ENCODE measurements around the gene MTMR6. TPM values are rescaled to one million over a fixed set of nuclear protein-coding genes. Genes with fewer than 3 reads are reported as not detected.
A peak's percentile ranks its signal among the peaks of the same experiment; 100 is the strongest.

MTMR6 gene
- 31.6 and 31.7 TPM in 2 replicates for total RNA-seq (2014; rRNA removed; shearing (Covaris generic))

DNA sequence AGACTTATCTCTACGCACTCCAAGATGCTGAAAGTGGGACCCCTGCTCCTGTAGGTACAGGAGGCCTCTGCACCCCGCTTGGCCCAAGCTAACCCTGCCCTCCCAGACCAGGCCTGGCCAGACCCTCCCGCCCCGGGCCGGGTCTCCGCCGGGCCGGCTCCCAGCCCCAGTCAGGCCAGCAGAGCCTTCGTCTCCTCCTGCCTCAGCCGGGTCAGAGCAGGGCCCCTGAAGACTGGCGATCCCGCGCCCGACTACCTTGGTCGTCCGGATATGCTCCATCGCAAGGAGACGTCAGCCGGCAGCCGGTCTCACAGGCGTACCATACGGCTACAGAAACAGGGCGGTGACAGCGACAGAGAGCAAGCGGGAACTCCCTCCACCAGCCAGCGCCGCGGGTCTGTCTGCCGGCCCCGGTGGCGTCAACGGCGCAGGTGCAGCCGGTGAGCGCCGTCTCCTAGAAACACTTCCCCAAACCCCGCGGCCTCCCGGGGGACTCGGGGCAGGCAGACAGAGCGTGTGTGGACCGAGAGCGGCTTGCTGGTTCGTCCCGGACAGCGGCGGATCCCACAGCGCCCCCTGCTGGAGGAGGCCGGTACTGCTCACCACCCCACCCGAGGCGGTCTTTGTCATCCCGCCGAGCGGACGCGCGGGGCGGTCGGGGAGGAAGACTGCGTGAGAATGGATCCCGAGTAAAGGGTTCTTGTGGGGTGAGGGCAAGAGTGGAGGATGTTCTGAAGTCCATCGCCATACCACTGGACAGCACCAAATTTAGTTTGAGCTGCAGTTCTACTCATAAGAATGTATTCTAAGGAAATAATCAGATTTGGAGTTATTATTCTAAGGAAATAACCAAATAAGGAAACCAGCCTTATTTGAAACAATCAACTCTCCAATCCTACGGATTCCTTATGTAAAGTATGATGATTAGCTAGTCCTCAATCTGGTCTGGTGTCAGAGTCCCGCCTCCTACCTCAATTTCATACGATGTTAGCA is at the start of gene MTMR6:
TSS of gene MTMR6 (minus strand) at position 520 of the 993 bp plus-strand sequence. CDS start at position 279, 241 bp downstream.
- peak; percentile 66 for DNase-seq (ENCODE audit: low spot score)

DNA sequence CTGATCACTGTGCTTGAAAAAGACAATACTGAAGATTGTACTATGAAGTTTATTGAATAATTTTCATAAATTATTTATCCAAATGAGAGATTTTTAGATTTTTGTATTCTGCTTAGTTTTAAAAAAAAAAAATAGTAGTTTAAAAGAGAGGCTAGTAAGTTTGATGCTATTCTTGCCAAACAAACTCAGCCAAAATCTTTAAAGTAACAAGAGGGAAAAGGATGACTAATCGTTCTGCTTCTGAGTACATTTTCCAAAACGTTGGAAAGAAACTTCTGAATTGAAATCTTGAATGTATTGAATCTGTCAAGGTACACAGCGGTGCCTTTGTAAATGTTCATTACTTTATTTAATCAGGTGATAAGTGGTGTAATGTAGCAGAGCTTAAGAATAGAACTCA is 48.6 kb upstream of the MTMR6 start:
- no peak for DNase-seq (ENCODE audit: low spot score)

DNA sequence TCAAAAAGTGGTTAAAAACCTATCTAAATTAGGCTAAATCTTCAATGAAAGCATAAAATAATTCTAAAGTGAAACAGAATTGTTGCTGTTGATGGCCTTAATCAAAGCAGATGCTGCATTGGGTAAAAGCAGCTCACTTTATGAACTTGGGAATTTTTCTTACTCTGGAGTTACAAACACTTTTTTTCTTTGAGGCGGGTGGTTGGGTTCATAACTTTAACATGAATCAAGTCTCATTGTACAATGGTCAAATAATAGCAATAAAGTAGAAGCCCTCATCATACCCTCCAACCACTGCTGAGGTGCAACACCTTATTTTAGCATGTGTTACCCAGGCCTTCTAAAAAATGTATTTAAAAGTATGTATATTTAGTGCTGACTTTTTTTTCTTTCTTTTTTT is 43.3 kb upstream of the MTMR6 start:
- peak; percentile 13 for DNase-seq (ENCODE audit: low spot score)

DNA sequence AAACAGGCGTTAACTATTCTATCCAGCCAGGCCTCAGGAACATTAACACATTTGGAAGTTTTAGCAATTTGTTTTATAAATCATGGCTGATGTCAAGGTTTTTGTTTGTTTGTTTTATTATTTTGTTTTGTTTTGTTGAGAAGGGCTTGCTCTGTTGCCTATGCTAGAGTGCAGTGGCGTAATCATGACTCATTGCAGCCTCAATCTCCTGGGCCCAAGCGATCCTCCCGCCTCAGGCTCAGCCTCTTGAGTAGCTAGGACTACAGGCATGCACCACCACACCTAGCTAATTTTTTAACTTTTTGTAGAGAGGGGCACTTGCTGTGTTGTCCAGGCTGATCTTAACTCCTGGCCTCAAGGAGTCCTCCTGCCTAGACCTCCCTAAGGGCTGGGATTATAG is 42.4 kb upstream of the MTMR6 start:
- no peak for DNase-seq (ENCODE audit: low spot score)

DNA sequence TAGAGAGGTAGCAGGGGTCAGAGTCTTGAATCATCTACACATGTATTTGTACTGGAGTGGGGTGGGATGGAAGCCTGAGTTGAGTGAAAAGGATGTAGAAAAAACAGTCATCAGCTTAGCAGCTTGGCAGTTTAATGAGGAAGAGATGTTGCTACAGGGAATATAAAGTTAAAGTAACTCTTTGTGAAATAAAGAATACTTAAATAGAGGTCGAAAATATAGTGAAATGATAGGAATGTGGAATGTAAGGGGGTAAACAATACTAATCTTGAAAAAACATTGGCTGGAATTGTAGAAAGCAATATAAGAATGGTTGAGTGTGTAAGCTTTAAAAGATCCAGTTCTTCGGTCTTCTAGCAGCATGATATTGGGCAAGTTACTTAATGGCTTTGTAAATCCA is 36.8 kb upstream of the MTMR6 start:
- DNase-seq (ENCODE audit: low spot score): no peak

DNA sequence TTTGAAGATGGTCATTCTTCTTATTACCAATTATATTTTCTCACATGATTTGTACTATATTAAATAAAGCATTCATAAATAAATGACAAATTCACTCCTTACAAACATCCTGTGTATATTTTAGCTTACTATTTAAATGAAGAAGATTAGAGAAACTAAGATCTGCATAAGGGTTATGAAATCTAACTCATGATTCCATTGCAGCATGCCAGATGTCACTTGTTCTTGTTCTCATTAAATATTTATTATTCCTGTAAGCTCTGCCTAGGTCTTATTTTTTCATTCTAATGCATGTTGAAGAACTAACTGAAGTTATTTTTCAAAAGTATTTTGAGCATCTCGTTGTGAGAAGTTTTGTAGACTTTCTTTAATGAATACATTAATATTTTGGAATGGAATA is 32.5 kb upstream of the MTMR6 start:
- DNase-seq (ENCODE audit: low spot score): no peak

DNA sequence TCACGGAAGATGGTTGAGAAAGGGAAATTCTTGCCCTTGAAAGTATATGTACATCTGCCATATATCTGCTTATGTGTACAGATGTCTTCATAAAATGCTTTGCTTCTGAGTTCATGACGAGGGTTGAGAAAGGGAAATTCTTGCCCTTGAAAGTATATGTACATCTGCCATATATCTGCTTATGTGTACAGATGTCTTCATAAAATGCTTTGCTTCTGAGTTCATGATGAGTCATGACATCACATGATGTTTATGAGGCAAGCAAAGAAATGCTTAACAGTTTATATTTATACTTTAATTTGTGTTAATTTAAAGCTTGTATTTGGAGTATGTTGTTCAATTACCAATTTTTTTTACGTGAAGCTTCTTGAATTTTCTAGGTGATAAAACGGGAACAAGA is 31.7 kb upstream of the MTMR6 start:
- peak; percentile 44 for DNase-seq (ENCODE audit: low spot score)

DNA sequence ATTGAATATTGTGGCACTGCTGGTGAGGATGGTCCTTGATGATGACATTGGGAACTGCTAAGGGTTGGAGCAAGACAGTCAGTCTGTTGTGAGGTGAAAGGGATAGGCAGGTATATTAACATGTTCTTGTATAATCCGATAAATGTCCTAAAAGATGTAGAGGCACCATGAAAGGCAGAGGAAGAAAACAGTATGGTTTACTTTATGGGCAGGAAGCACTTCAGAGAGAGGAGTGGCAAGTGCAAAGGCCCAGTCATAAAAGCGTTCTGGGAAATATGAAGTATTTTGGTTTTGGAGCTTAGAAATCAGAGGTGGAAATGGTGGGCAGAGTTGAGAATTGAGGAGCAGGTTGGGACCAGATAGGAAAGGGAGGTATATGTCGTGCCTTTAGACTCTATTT is 23.6 kb upstream of the MTMR6 start:
- no peak for DNase-seq (ENCODE audit: low spot score)

DNA sequence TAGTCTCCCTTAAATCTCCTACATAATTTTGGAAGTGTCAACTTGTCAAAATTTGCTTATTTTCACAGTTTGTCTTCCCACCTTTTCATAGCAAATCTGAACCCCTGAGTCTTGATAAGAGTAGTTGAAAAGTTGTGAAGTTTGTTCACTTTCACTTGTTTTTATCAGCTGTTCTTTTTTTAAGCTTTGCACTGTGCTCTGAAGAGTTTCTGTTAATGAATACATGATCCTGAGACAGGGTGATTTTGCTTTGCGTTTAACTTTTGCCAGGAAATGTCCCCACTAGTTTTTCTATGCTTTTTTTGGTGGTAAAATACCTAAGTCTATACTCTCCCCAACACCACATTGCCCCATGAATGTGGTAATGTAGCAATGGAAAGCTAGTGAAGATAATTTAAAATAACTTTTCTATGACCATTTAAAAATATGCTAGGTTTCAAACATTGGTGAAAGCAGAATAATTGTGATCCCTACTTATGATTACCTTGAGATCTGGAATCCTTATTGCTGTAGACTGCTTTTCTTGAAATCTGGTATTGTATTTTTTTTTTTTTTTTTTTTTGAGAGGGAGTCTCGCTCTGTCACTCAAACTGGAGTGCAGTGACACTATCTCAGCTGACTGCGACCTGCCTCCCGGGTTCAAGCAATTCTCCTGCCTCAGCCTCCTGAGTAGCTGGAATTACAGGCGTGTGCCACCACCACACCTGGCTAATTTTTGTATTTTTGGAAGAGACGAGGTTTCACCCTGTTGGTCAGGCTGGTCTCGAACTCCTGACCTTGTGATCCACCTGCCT is 19.6 kb upstream of the MTMR6 start:
- DNase-seq (ENCODE audit: low spot score): no peak

DNA sequence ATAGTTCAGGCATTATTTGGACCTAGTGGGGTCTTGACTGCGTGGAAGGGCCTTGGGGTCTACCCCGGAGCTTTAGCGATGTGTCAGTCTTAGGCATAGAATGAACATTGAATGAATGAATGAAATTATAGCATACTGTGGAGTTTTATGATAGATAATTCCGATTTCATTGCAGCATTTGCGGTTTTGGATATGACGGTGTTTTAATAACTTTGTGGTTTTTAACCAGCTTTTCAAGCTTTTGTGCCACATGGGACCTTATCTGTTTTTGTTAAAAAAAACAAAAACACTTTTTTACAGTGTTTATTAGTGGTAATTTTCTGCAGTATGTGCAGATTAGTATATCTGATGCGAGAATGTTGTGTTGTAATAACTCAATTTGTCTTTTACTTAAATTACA is 14.8 kb upstream of the MTMR6 start:
- no peak for DNase-seq (ENCODE audit: low spot score)

DNA sequence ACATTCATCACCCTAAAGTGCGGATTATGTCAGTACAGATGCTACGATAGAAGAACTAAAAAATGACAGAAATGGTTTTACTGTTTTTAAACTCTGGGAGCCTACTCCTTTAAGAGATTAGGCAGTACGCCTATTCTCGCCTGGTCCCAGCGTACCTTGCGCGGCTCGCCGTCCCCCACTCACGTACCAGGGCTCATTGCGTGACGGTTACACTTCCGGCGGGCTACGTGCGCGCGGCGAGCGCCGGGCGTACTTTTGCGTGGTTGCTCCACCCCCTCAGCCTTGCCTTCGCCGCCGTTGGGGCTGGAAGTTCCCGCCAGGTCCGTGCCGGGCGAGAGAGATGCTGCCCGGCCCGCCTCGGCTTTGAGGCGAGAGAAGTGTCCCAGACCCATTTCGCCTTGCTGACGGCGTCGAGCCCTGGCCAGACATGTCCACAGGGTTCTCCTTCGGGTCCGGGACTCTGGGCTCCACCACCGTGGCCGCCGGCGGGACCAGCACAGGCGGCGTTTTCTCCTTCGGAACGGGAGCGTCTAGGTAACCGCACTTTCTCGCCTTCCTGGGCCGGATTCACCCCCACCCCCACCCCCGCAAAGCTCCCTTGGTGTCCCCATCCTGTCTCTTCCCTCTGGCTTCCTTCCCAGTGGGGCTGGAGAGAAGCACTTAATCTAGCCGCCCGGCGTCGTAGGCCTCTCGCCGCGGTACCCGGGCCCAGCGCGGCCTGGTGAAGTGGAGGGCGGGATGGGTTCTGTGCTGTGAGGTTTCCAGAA is 14.2 kb upstream of the MTMR6 start, which contains the start of gene NUP58:
TSS of gene NUP58 (plus strand) at position 279 of the 767 bp plus-strand sequence. CDS start at position 428, 149 bp downstream.
- peak; percentile 79 for DNase-seq (ENCODE audit: low spot score)

DNA sequence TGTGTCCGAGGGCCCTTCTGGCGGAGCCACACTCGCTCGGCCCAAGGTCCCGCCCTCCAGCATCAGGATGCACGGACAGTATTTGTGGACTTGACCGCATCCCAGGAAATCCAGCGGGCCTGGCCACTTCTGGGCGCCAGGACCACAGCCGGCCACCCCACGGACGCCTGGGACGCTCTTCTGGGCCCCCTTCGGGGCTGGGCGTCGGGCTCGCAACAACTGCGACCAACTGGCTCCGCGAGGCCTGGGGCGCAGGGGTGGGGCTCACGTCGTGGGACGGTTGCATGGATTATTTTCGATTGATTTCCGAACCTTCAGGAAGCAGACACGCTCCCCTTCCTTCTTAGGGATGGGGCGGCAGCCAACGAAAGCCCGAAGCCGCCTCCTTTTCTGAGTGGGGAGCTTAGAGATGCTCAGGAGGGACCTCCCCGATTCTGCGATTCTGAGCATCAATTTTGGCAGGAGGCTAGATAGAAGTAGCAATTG is 13.6 kb upstream of the MTMR6 start:
- DNase-seq (ENCODE audit: low spot score): no peak

DNA sequence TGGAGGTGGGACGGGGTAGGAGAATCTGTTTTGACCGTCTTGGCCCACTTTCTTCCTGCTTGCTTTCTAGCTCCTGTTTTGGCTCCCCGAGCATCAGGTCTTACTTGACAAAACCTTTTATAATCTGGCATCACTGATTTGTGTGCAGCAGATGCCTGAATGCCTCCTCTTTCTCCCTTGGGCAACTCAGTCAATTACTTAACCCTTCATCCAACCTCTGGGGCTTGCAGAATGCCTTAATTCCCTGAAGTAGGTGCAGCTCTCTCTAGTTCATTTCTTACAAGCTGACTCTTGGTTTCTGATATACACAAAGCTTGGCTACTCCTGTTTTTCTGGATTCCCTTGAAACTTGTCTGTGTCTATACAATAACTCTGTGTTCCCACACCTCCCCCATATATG is 8.4 kb upstream of the MTMR6 start:
- DNase-seq (ENCODE audit: low spot score): no peak

DNA sequence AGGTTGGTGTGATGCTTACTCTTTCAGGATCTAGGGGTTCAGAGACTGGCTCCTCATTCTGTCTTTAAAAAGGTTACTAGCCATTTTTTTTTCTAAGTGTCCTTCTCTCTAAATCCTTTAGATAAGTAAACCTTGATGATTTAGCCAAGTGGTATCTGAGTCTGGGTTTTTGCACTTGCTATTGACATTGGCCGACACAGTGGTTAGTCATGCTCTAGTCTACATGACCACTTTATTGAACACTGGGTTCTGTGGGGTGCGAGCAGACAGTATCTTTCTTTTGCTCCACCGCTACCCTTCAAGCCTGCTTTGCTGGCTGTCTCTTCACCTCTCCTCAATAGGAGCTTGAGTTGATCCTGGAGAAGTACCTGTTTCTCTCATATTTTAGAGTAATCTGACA is 7.9 kb upstream of the MTMR6 start:
- no peak for DNase-seq (ENCODE audit: low spot score)

DNA sequence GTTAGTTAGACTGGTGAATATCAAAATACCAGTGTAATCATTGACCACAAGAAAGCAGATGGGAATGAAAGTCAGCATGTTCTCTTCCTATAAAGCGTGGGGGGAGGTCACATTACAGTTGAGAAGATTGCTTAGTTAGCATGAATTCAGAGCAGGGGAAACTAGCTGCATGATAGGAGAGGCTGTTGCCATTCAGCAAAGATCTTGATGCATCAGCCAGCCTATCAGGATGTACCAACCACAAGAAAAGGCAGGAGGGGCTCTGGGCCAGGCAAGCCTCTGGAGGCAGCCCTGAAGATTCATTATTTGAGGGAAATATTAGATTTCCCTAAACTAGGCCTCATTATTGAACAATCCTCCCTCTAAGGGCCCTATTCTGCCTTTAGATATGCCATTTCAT is 5.0 kb upstream of the MTMR6 start:
- no peak for DNase-seq (ENCODE audit: low spot score)

DNA sequence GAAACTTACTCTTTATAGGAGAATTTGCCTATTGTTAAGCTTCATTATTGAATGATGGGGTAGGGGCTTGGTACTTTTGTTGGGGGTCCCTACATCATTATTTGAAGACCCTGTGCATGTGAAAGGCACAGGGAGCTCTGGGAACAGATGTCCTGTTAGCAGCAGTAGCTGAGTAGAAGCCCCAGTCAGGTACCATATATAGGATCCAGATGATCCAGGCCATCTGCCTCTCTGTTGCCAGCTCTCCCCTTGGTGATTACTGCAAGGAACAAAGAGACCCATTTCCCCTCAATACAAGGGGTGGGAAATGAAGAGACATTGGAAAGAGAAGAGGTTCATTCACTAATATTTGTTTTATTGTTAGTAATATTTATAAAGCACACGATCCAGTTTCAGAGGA is 4.4 kb upstream of the MTMR6 start:
- no peak for DNase-seq (ENCODE audit: low spot score)

DNA sequence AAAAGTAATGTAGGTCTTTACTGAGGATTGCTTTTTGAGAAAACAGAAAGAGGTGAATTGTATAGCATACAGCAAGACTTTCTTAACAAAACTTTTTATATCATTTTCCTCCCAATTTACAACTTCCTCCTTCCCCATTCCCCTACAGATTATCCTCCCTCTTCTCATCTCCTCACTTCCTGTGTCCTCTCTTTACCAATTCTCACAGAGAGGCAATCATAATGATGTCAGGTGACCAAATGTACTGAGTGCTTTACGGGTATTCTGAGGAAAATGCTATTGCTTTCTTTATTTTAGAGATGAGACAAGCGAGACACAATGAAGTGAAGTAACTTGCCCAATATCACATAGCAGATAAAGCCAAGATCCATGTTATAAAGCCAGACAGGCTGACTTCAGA is 1.7 kb upstream of the MTMR6 start:
- no peak for DNase-seq (ENCODE audit: low spot score)

DNA sequence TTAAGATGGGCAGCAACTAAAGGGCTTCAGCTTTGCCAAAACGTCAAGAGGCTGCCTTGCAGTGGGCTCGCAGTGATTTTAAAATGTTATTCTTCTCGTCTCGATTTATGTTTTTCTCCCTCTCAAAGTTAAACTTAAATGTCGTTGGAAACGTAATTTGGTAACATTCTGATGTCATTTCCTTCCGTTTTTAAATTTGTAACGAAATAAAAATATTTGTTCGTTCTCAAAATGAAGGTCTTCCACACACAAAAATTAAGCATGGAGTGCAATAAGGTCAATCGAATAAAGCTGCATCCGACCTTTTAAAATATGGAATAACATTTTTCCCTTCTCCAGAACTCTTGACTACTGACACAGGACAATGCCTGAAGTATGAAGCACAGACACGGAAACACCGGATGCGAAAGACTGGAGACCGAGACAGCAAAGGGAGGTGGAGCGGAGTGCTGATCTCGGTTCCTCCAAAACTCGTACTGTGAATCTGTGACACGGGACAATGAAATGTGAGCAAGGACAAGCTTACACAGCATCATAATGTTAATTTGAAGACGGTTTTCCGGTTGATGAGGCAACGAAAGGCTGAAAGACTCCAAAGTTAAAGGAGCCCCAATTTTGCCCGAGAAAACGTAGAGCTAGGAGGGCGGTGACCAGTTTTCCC is 850 bp downstream of the MTMR6 start:
- DNase-seq (ENCODE audit: low spot score): peak; percentile 35

DNA sequence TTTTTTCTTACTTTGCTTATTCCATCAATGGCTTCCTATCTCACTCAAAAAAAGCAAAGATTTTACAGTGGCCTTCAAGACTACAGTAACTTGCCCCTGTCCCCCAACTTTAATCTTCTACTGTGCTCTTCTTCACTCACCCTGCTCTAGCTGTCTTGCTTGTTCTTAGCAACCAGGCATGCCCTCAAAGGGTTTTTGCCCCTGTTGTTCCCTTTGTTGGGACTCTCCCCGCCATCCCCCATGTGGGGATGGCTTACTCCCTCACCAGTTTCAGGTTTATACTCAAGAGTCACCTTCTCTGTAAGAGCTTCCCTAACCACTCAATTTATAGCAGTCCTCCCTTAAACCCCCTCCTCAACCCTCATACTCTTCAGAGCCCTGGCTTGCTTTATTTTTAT is 5.4 kb downstream of the MTMR6 start:
- DNase-seq (ENCODE audit: low spot score): no peak

DNA sequence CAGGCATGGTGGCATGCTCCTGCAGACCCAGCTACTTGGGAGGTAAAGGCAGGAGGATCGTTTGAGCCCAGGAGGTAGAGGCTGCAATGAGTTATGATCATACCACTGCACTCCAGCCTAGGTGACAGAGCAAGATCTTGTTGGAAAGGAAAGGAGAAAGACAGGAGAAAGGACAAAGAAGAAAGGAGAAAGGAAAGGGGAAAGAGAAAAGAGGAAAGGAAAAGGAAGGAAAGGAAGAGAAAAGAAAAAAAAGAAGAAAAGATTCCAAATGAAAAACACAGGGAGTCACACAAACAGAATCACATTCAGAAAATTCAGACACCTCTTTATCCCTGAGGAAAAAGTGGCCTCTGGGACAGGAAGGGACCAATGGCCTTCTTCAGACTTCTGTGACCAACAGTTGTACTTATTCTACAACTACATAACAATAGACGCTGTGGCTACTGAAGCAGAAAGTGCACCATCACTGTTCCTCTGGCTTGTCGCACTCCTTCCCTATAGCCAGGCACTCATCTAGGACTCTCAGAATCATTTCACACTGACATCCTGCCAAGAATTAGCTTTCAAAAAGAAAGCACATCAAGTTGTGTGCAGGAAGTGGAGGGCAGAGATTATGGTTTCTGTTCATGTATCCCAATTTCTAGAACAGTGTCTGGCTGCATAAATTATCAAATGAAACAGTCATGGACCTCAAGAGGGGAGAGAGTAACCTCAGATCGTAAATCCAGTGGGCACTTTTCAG is 5.9 kb downstream of the MTMR6 start:
- no peak for DNase-seq (ENCODE audit: low spot score)

All from A172 (cell line).